RKO (cell line): ENCODE measurements around the gene NTSR1.

Experiments
- DNase-seq: peaks from one replicate; pipeline ENCODE4 v3.0.0-alpha.2; 2016; ENCODE audit warnings: low spot score

Gene NTSR1

DNA sequence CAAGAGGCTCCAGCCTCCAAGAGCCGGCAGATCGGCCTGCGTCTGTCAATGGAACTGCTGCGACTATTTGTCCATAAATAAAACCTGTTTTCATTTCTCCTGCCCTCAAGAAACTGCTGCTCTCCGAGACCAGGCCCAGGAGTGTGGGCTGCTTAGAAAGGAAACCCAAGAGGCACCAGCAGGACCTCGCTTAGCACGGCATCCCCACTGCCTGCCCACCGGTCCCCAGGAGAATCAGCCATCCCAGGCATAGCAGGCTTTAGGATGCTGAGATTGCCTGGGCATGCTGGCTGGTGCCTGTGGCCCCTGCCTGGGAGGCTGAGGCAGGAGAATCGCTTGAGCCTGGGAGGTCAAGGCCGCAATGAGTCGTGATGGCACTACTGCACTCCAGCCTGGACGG is 17.6 kb downstream of the NTSR1 start:
- no peak for DNase-seq

GRCh38 chr20:62726716-62727583 is 18.3 kb downstream of the NTSR1 start:
- DNase-seq, result no peak

GRCh38 chr20:62727584-62728027 is 19.0 kb downstream of the NTSR1 start:
- no peak for DNase-seq

DNA sequence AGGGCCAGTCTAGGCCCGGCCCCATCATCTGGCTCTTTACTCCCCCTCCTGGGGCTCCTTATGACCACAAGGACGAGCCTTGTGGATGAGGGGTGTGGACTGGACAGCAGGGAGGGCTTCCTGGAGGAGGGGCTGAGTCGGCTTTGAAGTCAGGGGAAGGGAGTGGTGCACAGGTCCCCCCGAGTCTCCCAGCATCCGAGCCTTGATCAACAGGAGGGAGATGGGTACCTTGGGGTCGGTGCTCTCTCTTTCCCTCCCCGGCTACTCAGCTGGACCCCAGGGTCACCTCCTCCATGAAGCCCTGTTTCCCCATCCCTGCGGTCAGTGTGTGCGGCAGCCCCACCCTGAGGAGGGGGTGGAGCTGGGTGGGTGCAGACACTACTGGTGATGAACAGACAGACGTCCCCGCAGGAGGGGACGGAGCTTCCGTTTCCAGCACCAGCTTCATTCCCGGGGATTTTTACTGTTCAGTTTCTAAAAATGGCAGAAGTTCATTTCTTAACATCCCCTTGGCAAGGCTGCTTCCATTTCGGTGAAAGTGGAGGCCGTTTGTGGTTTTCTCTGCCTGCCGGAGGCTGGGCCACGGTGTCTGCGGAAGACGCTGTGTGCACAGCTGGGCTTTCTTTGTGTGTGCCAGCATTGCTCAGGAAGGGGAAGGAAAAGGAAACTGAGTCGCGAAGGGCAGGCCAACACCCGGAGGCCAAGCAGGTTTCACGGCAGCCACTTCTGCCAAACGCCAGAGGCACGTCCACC is 19.6 kb downstream of the NTSR1 start:
- no peak for DNase-seq

- no peak for DNase-seq
Measured at GRCh38 chr20:62728781-62729300, 20.2 kb downstream of the NTSR1 start.

DNA sequence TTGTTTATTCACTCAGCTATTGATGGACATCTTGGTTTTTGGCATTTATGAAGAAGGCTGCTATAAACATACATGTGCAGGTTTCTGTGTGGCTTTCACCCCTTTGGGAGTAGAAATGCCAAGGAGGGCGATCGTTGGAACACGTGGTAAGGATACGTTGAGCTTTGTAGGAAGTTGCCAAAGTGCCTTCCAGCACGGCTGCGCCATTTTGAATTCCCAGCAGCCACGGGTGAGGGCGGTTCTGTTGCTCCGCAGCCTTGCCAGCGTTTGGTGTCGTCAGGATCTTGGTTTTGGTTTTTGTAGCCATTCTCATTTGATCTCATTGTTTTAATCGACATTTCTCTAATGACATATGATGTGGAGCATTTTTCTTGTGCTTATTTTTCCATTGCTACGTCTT is 21.8 kb downstream of the NTSR1 start:
- DNase-seq, result no peak

GRCh38 chr20:62732031-62732760 is 23.6 kb downstream of the NTSR1 start:
- DNase-seq, result no peak

DNA sequence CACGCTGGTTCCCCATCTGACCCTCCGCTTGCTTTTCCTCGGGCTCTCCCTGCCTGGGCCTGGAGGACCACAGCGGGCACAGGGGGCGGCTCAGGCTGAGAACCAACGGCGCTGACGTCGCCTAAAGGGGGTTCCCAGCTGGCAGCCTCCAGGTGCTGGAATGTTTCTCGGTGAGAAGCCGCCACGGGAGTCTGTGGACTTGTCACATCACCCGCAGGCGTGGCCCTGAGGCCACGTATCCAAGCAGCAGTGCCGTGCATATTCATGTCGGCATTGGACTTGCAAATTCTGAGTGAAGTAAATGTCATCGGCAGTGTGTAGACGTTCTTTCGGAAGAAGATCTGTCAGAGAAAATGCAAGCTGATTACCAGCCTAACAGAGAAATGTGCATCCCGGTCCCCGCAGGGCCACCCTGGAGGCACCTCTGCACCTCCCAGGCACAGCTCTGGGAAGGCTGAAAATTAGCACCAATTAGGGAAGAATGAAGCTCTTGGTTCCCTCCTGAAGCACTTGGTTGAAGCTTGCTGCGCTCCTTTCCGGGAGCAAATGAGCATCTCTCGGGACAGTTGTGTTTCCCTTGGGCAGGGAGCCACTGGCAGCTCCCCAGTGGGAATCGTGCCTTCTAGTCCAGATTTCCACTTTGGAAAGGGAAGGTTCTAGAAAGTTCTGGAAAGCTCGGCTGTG is 24.3 kb downstream of the NTSR1 start:
- DNase-seq, result no peak

DNA sequence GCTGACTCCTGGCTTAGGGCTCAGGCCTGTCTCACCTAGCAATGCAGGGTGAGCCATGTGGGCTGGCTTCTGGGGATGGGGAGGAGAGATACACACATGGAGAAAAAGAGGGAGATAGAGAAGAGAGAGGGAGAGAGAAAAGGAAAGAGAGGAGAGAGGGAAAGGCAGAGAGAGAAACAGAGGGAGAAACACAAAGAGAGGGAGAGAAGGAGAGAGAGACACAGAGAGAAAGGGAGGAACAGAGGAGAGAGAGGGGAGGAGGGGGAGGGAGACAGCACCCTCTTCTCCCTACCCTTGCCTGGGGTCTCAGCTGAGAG is 24.8 kb downstream of the NTSR1 start:
- DNase-seq, result no peak

DNA sequence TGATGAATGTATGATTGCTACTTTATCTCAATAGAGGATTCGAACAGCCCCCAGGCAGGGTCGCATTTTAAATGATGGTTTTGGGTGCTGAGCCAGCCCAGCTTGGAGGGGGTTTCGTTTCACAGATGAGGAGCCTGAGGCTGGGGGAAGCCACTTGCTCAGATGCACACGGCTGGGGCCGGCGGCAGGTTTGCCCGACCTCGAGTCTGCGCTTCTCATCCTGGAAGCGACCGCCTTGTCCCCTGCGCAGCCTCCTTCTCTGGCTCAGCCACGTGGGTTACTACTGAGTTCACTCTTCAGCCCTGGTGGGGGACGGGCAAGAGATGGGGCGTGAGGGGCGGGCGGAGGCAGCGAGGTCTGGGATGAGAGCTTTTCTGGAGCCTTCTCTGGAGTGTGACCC is 25.3 kb downstream of the NTSR1 start:
- no peak for DNase-seq

- no peak for DNase-seq
Measured at GRCh38 chr20:62734326-62734725, 25.7 kb downstream of the NTSR1 start.

- peak; percentile 75 for DNase-seq
Measured at GRCh38 chr20:62734881-62735280, 26.2 kb downstream of the NTSR1 start.

DNA sequence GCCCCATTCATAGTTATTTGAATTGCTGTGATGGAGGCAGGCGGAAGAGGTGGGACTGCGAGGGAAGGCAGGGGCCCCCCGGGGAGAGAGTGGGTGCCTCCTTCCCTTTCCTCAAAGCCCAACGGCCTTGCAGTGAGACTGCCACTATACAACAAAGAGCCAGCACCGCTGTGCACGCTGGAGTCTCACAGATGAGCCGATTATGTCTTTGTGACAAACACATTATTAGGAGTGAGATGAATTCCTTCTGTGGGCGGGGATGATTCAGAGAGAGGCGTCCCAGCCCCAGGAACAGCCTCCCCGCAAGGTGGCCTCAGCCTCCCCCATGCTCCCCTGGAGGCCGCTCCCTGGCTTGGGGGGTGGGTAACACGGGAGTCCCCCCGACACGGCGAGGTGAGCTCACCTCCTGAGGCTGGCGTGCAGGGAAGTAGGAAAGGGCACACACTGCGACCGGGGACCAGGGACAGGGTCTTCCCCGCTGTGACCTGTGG is 26.7 kb downstream of the NTSR1 start:
- DNase-seq, result peak; percentile 87

DNA sequence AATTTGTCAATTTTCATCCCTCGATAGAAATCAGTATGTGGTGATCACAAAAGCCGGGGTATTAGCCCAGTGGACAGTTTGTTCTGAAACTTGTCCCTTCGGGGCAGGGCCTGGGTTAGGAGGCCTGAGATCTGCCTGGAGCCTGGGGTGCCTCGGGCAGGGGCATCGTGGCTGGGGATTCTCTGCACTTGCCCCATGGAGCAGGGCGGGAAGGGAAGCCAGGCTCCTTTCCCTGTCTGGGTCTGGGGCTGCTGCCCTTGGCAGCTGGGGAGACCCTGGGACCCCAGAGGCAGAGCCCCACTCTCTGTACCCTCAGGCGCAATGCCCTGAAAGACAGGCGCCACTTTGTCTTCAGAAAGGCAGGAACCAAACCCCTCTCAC is 27.4 kb downstream of the NTSR1 start:
- DNase-seq, result no peak

- DNase-seq, result peak; percentile 82
Measured at GRCh38 chr20:62736407-62737071, 27.9 kb downstream of the NTSR1 start.

GRCh38 chr20:62737271-62737811 is 28.7 kb downstream of the NTSR1 start:
- peak; percentile 79 for DNase-seq

GRCh38 chr20:62738025-62738881 is 29.6 kb downstream of the NTSR1 start:
- peak; percentile 45 for DNase-seq

- no peak for DNase-seq
Measured at GRCh38 chr20:62739067-62739466, 30.4 kb downstream of the NTSR1 start.

DNA sequence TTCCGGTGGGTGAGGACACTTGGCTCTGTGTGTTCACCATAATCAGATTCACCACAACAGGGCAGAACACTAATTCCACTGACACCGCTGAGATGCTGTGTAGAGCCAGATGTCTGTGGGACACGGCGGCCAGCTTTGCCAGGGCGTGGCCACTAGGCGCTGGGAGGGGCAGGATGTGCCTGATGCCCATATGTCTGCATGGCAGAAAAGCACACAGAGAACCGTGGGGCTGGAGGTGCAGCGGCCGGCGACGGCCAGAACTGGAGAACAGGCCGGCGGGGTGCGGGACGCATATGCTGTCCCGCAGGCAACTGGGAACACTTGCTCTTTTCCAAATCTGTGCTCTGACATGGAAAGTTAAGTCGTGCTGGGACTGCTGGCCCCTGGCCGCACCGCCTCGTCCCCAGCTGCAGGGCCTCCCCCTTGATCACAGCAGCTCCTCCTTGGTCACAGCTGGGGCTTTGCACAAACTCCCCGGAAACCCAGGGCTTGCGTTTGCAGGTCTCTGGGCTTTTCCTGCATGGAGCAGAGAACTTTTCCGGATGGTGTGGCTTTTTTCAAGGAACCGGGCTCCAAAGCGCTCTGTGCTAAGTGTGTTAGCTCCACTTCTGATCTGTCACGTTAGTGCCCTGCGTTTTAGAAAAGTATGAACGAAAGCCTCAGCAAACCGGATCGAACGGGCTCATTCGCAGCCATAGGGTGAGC is 31.1 kb downstream of the NTSR1 start:
- DNase-seq, result peak; percentile 89
